Karpas-422 (cell line): ENCODE results near the gene HRH1. TPM values are rescaled to one million over a fixed set of nuclear protein-coding genes. Genes with fewer than 3 reads are reported as not detected.
"Not testable (repeated sequence)": the region's sequence is repeated elsewhere in the genome, so short reads cannot be mapped to it uniquely, and the experiment has no call there.

ENCODE experiments used
- DNase-seq: peaks from one replicate; pipeline ENCODE4 v3.0.0-alpha.2; 2015
- H2AFZ ChIP-seq: fragments of 200-600 bp; sonication (generic); 2 replicates; pipeline ENCODE4 v1.6.1; 2014; ENCODE audit warnings: antibody characterized with exemption, low read length, mixed read lengths
- H3K27ac ChIP-seq: fragments of 200-600 bp; sonication (generic); 2 replicates; pipeline ENCODE4 v1.5.1; 2014; ENCODE audit warnings: mild to moderate bottlenecking, low read length, moderate library complexity
- H3K27me3 ChIP-seq: fragments of 200-600 bp; sonication (generic); 2 replicates; pipeline ENCODE4 v1.6.1; 2014; ENCODE audit warnings: low read length, mixed read lengths
- H3K36me3 ChIP-seq: fragments of 200-600 bp; sonication (generic); 2 replicates; pipeline ENCODE4 v1.6.1; 2014; ENCODE audit warnings: low read length, mixed read lengths; ENCODE audit not compliant: insufficient read depth
- H3K4me1 ChIP-seq: fragments of 200-600 bp; sonication (generic); 2 replicates; pipeline ENCODE4 v1.6.1; 2014; ENCODE audit warnings: mild to moderate bottlenecking, low read length, mixed read lengths
- H3K4me2 ChIP-seq: fragments of 200-600 bp; sonication (generic); 2 replicates; pipeline ENCODE4 v1.6.1; 2014; ENCODE audit warnings: low read length, low read depth, mild to moderate bottlenecking; ENCODE audit not compliant: poor library complexity, severe bottlenecking
- H3K4me3 ChIP-seq: fragments of 200-600 bp; sonication (generic); 2 replicates; pipeline ENCODE4 v1.5.1; 2014; ENCODE audit warnings: mild to moderate bottlenecking, antibody characterized with exemption, low read length, mixed read lengths
- H3K79me2 ChIP-seq: fragments of 200-600 bp; sonication (generic); 2 replicates; pipeline ENCODE4 v1.6.1; 2014; ENCODE audit warnings: mild to moderate bottlenecking, low read length, mixed read lengths
- H3K9ac ChIP-seq: fragments of 200-600 bp; sonication (generic); 2 replicates; pipeline ENCODE4 v1.6.0; 2014; ENCODE audit warnings: low read length
- H3K9me2 ChIP-seq: fragments of 200-600 bp; sonication (generic), shearing (Covaris generic); replicated peaks from 2 replicates; pipeline ENCODE4 v1.6.0; 2014; ENCODE audit warnings: mild to moderate bottlenecking, low read length, moderate library complexity; ENCODE audit not compliant: insufficient read depth
- H3K9me3 ChIP-seq: fragments of 300-700, 200-600 bp; sonication (generic); 2 replicates; pipeline ENCODE4 v1.6.1; 2014; ENCODE audit warnings: low read length, mixed read lengths
- H4K20me1 ChIP-seq: fragments of 200-600 bp; sonication (generic); 2 replicates; pipeline ENCODE4 v1.6.1; 2014; ENCODE audit warnings: mild to moderate bottlenecking, antibody characterized with exemption, low read length, low read depth; ENCODE audit not compliant: insufficient read depth
- total RNA-seq: library from RNA; depleted of rRNA; stranded (reverse); fragments of >200 nt; shearing (Covaris generic); gene quantifications from 2 replicates; pipeline ENCODE4 v1.2.3, GENCODE V29; 2014; ENCODE audit warnings: low replicate concordance

Gene HRH1
- total RNA-seq, 1 experiment from 2014 or later = 9.6 TPM

- H3K27me3 ChIP-seq = no peaks in the 10 kb centered on the region
- DNase-seq = no peak
- H3K79me2 ChIP-seq = no peaks in the 10 kb centered on the region
- H3K9me3 ChIP-seq = no peaks in the 10 kb centered on the region
- H2AFZ ChIP-seq = no peak overlapping the region
- H3K27ac ChIP-seq = no peak overlapping the region
- H3K9ac ChIP-seq = no peak overlapping the region
- no peaks in the 10 kb centered on the region for H3K36me3 ChIP-seq
- no peaks in the 10 kb centered on the region for H3K4me1 ChIP-seq
- no peak overlapping the region for H3K4me2 ChIP-seq
- no peak overlapping the region for H3K4me3 ChIP-seq
- no peaks in the 10 kb centered on the region for H4K20me1 ChIP-seq
- no peaks in the 10 kb centered on the region for H3K9me2 ChIP-seq
These were observed 93.1 kb downstream of the HRH1 start for GRCh38 chr3:11247362-11247761.

DNA sequence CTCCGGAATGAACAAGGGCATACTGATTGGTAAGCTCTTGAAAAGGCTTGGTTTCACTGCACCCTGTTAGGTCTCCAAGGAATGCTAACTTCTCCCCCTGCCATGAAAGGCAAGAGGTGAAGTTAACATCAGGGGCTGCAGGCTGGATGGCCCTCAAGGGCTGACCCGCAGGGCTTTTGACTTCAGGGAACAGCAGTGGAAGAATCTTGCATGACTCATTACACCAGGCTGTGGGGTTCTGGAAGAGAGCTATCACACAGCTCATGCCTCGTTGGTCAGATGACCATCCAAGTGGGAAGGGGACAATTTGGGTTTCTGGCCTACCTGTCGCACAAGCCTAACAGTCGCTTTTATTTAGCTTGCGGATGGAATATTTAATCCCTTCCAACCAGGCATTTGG lies 94.3 kb downstream of the HRH1 start:
- no peaks in the 10 kb centered on the region for H4K20me1 ChIP-seq
- H3K27ac ChIP-seq = no peak overlapping the region
- no peaks in the 10 kb centered on the region for H3K79me2 ChIP-seq
- H3K4me2 ChIP-seq = no peak overlapping the region
- no peaks in the 10 kb centered on the region for H3K4me1 ChIP-seq
- no peaks in the 10 kb centered on the region for H3K27me3 ChIP-seq
- DNase-seq = no peak
- H3K9ac ChIP-seq = no peak overlapping the region
- H3K4me3 ChIP-seq = no peak overlapping the region
- H3K36me3 ChIP-seq = no peaks in the 10 kb centered on the region
- H3K9me3 ChIP-seq = no peaks in the 10 kb centered on the region
- no peak overlapping the region for H2AFZ ChIP-seq
- no peaks in the 10 kb centered on the region for H3K9me2 ChIP-seq

DNA sequence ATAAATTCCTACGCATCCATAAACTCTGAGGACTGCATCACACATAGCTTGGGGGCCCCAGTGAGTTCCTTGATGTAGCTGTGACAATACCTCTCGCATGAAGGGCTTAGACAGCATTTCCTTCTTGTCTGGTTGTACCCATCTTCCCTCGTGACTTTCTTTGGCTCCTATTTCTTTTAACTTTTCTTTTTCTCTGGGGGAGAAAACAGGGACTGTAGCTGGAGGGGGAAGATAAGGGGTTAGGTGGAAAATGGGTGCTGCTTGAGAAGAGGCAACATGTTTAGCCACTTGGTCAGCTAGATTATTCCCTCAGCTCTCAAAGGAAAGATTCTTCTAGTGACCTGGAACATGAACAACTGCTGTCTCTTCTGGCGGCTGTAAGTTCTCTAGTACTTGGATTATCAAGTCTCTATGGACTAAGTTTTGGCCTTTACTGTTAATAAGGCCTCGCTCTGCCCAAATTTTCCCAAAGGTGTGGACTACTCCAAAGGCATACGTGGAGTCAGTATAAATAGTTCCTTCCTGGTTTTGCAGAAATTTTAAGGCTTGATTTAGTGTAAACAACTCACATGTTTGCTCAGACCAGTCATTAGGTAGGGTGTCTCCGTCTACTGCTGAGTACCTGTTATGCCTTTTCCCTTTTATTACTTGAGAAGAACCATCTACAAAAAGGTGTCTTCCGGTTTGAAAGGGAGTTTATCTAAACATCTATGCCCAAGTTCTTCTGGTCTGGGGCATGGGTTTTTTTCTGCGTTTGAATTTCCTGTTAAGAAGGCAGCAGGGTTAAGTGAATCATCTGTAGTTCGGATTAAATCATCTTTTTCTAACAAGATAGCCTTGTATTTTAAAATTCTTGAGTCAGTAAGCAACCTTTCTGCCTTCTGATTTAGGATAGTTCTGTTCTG lies 96.9 kb downstream of the HRH1 start:
- H3K79me2 ChIP-seq = no peaks in the 10 kb centered on the region
- no peaks in the 10 kb centered on the region for H3K27me3 ChIP-seq
- no peak overlapping the region for H3K4me2 ChIP-seq
- H4K20me1 ChIP-seq = no peaks in the 10 kb centered on the region
- no peaks in the 10 kb centered on the region for H3K9me2 ChIP-seq
- no peaks in the 10 kb centered on the region for H3K36me3 ChIP-seq
- H2AFZ ChIP-seq = no peak overlapping the region
- DNase-seq = no peak
- no peak overlapping the region for H3K27ac ChIP-seq
- H3K4me3 ChIP-seq = no peak overlapping the region
- no peaks in the 10 kb centered on the region for H3K4me1 ChIP-seq
- H3K9me3 ChIP-seq = no peaks in the 10 kb centered on the region
- H3K9ac ChIP-seq = no peak overlapping the region

DNA sequence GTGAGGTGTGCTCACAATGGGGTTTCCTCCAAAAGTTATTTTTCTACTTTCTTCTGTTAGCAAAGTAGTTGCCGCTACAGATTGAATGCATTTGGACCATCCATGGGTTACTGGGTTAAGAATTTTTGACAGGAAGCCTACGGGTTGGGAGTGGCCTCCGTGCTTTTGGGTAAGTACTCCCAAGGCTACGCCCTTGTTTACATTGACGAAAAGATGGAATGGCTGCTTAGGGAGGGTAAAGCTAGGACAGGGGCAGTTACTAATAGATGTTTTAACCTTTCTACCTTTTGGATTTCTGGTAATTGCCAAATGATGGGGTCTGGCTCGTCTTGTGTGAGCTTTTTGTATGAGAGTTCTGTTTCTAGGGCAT lies 97.5 kb downstream of the HRH1 start:
- Histone ChIP-seq H3K9me3 (no peaks in the 10 kb centered on the region), H3K9me2 (no peaks in the 10 kb centered on the region), H3K4me1 (no peaks in the 10 kb centered on the region), H3K9ac (no peak overlapping the region), H3K36me3 (no peaks in the 10 kb centered on the region), H2AFZ (no peak overlapping the region), H3K4me3 (no peak overlapping the region), H3K27ac (no peak overlapping the region), H4K20me1 (no peaks in the 10 kb centered on the region), H3K27me3 (no peaks in the 10 kb centered on the region), H3K79me2 (no peaks in the 10 kb centered on the region), H3K4me2 (no peak overlapping the region)
- no peak for DNase-seq

- H3K36me3 ChIP-seq = no peaks in the 10 kb centered on the region; the same call in 1 of the 2 replicates
- H3K4me2 ChIP-seq = no peak overlapping the region
- H4K20me1 ChIP-seq = no peaks in the 10 kb centered on the region
- H3K9ac ChIP-seq = no peak overlapping the region
- no peak for DNase-seq
- H3K9me3 ChIP-seq = no peaks in the 10 kb centered on the region
- no peak overlapping the region for H3K4me3 ChIP-seq
- H3K27me3 ChIP-seq = no peaks in the 10 kb centered on the region
- H3K79me2 ChIP-seq = no peaks in the 10 kb centered on the region
- no peaks in the 10 kb centered on the region for H3K9me2 ChIP-seq
- no peak overlapping the region for H3K27ac ChIP-seq
- no peak overlapping the region for H2AFZ ChIP-seq
- H3K4me1 ChIP-seq = no peaks in the 10 kb centered on the region
These were observed 100.6 kb downstream of the HRH1 start for GRCh38 chr3:11254876-11255275.

DNA sequence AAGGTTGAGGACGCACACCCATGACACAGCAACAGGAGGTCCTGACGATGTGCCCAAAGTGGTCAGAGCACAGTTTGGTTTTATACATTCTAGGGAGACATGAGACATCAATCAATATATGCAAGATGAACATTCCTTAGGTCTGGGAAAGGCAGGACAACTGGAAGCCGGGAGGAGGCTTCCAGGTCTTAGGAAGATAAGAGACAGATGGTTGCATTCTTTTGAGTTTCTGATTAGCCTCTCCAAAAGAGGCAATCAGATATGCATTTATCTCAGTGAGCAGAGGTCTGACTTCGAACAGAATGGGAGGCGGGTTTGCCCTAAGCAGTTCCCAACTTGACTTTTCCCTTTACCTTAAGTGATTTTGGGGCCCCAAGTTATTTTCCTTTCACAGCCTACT lies 101.2 kb downstream of the HRH1 start:
- H2AFZ ChIP-seq, H3K9me3 ChIP-seq, H3K36me3 ChIP-seq, H3K27me3 ChIP-seq, H3K27ac ChIP-seq, H3K79me2 ChIP-seq, H3K4me3 ChIP-seq, H4K20me1 ChIP-seq, DNase-seq, H3K4me2 ChIP-seq, H3K9ac ChIP-seq, H3K9me2 ChIP-seq, H3K4me1 ChIP-seq: not testable (repeated sequence)

- Histone ChIP-seq H3K9me2 (no peaks in the 10 kb centered on the region), H3K4me2 (no peak overlapping the region), H3K4me3 (no peak overlapping the region), H3K4me1 (no peaks in the 10 kb centered on the region), H3K36me3 (no peaks in the 10 kb centered on the region; the same call in 1 of the 2 replicates), H2AFZ (no peak overlapping the region), H3K9ac (no peak overlapping the region), H3K9me3 (no peaks in the 10 kb centered on the region), H3K27me3 (no peaks in the 10 kb centered on the region), H3K79me2 (no peaks in the 10 kb centered on the region), H3K27ac (no peak overlapping the region), H4K20me1 (no peaks in the 10 kb centered on the region)
- DNase-seq = no peak
These were observed 104.7 kb downstream of the HRH1 start for GRCh38 chr3:11258958-11259357.

GRCh38 chr3:11260460-11260859 lies 106.2 kb downstream of the HRH1 start:
- Histone ChIP-seq H4K20me1 (no peaks in the 10 kb centered on the region), H3K9me2 (no peaks in the 10 kb centered on the region), H3K4me1 (no peaks in the 10 kb centered on the region), H3K27ac (no peak overlapping the region), H2AFZ (no peak overlapping the region), H3K9me3 (no peaks in the 10 kb centered on the region), H3K79me2 (no peaks in the 10 kb centered on the region), H3K36me3 (no peaks in the 10 kb centered on the region; the same call in 1 of the 2 replicates), H3K27me3 (no peaks in the 10 kb centered on the region), H3K4me3 (no peak overlapping the region), H3K9ac (no peak overlapping the region), H3K4me2 (no peak overlapping the region)
- DNase-seq = no peak
